Smooth muscle cell of the brain vasculature (primary cell): ENCODE results near the gene MED13L.

ENCODE experiments used
- DNase-seq: peaks from one replicate; pipeline ENCODE4 v3.0.0-alpha.2; 2012; ENCODE audit warnings: low read depth, low spot score

The MED13L gene

DNA sequence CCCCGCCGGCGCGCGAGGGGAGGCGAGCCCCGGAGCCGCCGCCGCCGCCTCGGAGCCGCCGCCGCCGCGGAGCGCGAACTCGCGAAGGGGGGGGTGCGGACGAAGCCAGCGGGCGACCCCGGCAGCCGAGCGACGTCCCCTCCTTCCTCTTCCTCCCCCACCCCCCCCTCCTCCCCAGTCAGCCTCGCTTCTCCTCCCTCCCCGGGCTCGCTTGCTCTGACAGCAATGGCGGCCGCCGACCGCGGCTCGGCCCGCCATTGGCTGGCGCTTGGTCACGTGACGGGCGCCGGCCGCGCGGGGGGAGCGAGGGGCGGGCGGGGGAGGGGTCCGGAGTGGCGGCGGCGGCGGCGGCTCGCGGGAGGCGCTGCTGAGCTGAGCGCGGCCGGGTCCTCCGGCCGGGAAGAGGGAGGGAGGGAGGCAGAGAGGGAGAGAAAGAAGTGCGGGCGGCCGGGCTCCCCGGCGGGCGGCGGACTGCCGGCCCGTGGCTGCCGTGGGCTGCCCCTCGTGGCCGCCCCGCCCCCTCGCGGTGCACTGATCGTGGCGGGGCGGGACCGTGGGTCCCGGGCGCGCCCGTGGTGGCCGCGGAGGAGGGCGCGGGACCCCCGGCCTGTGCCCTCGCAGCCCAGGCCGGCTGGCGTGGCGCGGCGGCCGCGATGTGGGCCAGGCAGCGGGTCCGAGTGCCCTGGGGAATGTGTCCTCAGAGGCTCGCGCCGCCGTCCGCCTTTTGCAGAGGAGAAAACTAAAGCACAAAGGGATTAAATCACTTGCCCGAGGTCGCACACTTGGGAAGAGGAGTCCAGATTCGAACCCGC is at the start of gene MED13L:
Gene MED13L, minus strand, starts transcription at position 227 of the 812 bp plus-strand sequence. CDS start 562 bp downstream, outside the sequence.
- DNase-seq: peak; percentile 66

GRCh38 chr12:116325336-116325664 is 47.8 kb upstream of the MED13L start:
- no peak for DNase-seq

GRCh38 chr12:116324654-116325335 is 47.3 kb upstream of the MED13L start:
- DNase-seq: no peak

DNA sequence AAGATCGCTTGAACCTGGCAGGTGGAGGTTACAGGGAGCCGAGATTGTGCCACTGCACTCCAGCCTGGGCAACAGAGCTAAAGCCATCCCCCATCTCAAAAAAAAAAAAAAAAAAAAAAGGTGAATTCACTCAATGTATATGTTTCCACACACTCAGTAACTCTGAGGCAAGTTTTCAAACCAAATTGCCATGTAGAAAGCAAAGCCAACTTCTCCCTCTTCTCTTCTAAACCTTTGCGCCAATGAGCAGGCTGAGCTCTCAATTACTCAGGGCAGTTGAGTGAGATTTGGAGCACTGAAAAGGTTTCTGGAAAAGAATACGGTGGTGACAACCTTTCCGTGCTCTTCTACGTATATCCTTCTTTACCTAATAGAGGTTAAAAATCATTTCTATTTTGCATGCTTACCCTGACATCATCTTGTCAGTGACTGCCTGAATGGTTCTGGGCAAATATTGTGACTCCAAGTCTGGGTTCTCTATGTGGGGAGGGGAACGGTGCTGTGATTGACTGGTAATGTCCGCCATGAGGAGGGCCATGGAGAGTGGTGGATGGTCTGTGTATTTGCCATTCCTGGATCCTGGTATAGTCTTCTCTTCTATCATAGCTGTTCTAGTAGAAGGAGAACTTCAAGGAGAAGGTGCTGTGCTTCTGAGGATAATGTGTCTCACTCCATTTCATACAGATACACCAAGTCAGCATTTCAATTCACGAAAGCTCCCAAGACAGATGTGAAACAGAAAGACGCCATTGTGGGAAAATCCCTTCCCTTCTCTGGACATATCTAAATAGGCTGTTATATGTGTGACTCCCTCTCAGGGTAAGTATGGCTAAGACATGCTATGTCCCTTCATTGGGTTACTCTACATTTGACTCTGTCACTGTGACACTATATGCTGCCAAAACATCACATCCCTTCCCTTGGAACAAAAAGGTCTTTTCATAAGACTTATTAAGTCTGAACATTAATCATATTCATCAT is 46.2 kb upstream of the MED13L start:
- DNase-seq: no peak

DNA sequence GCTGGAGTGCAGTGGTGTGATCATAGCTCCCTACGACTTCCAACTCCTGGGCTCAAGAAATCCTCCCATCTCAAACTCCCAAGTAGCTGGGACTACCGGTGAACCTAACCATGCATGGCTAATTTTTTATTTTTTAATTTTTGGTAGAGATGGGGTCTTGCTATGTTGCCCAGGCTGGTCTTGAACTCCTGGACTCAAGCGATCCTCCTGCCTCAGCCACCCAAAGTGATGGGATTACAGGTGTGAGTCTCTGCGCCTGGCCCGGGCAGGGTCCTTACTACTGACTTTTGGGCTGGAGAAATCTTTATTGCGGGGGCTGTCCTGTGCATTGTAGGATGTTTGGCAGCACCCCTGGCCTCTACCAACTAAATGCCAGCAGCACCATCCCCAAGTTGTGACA is 44.4 kb upstream of the MED13L start:
- DNase-seq: no peak

DNA sequence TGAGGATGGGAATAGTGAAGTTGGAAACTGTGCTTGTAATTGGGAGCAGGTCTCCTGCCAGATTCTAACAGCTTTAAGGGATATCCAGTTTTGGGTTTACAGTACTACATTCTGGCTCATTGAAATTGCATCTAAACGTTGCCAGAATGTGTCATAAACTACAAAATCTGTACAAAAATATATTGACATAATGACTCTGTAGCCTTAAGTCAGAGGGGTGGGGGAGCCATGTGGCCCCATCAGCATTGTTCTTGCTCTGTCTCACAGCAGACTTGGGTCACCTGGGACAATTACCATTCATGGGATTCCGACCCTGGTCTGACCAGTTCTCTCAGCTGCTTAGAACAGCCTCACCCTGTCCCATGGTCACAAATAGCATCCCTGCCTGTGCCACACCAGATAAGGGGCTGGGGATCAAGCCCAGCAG is 43.3 kb upstream of the MED13L start:
- DNase-seq: no peak

DNA sequence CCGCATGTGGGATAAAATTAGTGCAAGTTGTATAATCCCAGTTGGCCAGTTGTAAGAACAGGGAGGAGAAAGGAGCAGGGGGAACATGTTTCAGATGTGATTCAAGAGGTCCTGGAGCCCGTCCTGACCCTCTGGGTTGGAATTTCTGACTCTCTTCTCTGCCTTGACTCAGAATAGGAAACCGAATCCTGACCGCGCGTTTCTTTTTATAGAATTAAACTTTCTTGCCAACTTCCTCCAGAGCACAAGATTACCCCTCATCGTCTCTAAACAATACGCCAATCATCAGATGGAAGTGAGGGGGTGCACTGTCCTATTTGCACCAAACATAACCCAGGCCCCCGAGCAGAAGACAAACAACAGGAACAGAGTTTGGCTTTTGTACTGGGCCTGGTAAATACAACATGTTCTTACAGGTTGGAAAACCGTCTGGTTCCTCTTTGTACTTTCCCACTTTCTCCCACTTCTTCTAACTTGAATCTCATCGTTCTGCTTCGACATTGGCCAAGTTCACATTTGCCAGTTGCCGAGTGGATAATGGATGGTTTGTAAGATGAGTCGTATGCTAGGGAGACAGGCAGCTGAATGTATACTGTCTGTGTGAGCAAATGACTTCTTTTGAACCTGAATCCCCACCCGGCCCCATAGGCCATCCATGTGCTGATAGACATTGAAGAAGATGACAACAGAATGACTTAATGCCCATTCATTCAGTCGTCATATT is 42.6 kb upstream of the MED13L start:
- peak; percentile 41 for DNase-seq

DNA sequence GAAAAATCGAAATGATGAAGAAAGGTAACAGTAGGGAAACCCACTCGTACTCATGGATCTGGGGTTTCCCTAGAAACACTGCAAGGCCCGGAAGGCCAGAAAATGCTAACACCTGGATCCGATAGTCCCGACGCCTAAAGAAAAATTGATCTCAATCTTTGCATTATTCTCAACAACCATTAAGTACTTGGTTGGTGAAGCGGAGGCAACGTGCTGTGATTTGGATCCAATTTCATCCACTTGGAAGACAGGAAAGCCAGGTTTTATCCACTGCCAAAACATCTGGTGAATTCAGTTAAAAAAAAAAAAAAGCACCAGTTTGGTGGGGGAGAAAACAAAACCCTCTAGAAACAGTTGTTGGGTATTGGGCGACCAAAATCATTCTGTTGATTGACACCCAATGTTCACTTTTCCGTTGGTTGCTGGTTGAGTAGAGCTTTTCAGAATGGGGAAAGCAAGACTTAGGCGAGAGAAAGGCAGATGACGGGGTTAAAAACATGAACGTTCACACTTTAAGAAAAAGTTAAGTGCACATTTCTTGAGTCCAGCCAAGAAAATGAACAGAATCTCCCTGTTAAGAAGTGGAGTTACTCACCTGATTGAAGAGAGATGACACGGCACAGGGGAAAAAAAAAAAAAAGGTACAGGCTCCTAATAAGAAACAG is 41.9 kb upstream of the MED13L start:
- DNase-seq: no peak

DNA sequence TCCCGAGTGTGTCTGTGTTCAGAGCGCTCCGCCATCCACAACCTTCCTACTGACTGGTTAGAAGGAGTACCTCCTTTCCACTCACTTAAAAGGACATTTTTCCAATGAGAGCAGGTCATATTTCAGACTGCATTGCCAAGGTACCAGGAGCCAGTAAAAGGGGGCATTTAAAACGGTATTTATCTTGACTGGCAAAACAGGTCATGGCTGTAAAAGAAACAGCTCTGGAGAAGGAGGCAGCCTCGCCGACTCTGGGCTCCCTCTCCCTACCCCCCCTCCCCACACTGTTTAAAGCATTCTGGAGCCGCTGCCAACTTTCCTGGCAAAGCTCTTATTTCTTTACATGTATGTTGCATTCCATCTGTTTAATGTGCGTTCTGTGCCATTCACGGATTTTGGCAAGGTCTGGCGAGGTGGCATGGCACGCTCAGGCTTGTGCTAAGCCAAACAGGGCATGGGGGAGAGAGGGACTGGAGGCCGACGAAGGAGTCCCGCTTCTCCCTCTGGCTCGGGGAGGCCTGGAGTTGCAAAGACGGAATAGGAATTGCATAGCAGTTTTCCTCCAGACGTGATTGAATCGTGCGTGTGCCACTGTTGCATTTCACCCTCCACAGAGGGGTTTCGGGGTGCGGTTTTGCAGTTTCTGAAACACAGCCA is 41.2 kb upstream of the MED13L start:
- DNase-seq: no peak

- no peak for DNase-seq
Measured at GRCh38 chr12:116317986-116318575, 40.6 kb upstream of the MED13L start.

GRCh38 chr12:116317139-116317538 is 39.6 kb upstream of the MED13L start:
- no peak for DNase-seq

DNA sequence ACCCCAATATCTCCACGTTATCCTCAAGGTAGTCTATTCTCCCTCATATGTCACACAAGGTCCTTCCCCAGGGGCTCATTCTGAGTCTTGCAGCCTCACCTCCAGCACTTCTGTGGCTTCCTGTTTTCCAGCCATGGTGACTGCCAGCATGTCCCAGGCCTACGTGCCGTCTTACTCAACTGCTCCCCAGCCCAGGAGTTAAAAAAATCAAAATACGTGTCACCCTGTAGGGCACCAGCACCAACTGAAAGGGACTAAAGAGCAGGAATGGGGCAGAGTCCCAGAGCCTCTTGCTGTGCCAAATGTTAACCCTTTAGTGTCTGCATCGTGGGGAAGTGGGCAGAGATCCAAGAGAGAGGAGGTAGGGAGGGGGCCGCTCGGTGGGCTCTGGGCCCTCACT is 37.0 kb upstream of the MED13L start:
- DNase-seq: no peak

DNA sequence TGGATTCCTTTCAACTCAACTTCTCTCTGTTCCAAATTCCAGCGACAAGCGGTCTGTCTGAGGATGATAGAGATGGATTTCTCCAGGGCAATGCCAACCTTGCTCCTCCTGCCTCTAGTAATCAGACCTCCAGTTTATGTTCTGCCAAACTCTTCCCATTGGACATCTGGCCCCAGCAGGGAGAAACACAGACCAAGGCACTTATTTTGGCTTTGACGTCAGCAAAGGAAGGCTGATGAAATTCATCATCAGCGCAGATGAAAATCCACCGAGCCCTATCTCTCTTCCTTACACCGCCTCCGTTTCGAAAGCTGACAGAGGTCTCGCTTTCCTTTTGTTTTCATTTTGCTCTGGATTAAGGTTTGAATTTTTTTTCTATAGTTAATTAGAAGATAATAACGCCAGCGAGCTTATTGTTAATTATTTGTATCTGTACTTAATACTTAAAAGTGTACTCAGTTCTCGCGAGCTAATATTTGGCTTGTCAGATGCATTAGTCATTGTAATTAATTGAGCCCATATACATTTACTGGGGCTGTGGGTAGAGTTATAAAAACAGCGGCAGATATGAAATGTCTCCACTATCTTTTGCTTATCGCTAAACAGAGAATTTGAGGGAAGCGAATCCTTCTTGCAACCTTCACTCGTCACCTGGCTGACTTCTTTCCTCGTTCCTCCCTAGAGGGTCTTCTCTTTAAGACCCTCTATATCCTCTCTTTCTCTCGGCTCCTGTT is 35.9 kb upstream of the MED13L start:
- DNase-seq: no peak

GRCh38 chr12:116310082-116310481 is 32.6 kb upstream of the MED13L start:
- no peak for DNase-seq

- no peak for DNase-seq
Measured at GRCh38 chr12:116309343-116309742, 31.9 kb upstream of the MED13L start.

- DNase-seq: no peak
Measured at GRCh38 chr12:116308647-116309046, 31.2 kb upstream of the MED13L start.

DNA sequence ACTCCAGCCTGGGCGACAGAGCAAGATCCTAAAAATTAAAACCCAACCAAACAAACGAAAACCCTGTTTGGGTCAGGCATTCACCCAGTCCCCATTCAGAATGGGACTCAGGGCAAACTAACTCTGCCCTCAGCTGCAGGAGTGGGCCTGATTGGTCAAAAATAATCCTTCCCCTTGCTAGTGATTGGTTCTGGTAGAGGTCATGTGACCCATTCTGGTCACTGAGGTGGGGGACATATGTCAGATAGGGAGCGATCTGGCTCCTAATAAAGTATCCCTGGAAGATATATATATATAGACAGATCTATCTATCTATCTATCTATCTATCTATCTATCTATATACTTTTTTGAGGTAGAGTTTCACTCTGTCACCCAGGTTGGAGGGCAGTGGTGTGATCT is 29.5 kb upstream of the MED13L start:
- DNase-seq: no peak

GRCh38 chr12:116306506-116306905 is 29.0 kb upstream of the MED13L start:
- DNase-seq: no peak

DNA sequence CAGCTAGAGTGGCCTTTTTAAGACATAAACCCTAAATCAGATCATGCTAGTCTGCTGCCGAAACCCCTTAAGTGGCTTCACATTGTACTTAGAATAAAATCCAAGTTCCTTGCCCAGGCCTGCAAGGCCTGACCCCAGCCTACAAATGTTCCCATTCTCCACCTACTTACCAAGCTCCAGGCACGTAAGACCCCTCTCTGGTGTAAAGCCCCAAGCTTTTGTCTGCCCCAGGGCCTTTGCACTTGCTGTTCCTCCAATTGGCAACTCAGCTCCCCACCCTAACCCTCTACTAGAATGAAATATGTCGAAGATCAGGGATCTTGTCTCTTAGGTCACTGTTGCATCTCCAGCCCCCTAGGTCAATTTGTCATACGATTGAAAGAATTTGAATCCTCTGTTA is 27.1 kb upstream of the MED13L start:
- no peak for DNase-seq
